Memory B cell (primary cell): ENCODE results near the gene TFF1.

Source experiments
- ATAC-seq: fragments of 150-1000 bp; cut with Tn5 transposase; 2 replicates; pipeline ENCODE4 v1.10.0; 2021; ENCODE audit warnings: low read depth, mild to moderate bottlenecking, moderate library complexity
- DNase-seq, 2 donors: peaks; one replicate each; pipeline ENCODE4 v3.0.0; 2022; ENCODE audit warnings: low spot score in 2 of 2
- H3K27ac Mint-ChIP-seq: one replicate; pipeline ENCODE4 v1.8.0; 2022; ENCODE audit warnings: mild to moderate bottlenecking, moderate library complexity, mixed read lengths
- H3K27me3 Mint-ChIP-seq: one replicate; pipeline ENCODE4 v1.8.0; 2022; ENCODE audit warnings: mixed read lengths
- H3K36me3 Mint-ChIP-seq: one replicate; pipeline ENCODE4 v1.8.0; 2022; ENCODE audit warnings: mild to moderate bottlenecking, mixed read lengths
- H3K4me1 Mint-ChIP-seq: one replicate; pipeline ENCODE4 v1.8.0; 2022; ENCODE audit warnings: mixed read lengths
- H3K4me3 Mint-ChIP-seq: one replicate; pipeline ENCODE4 v1.8.0; 2022; ENCODE audit warnings: mild to moderate bottlenecking, moderate library complexity, mixed read lengths
- H3K9me3 Mint-ChIP-seq: one replicate; pipeline ENCODE4 v1.8.0; 2022; ENCODE audit warnings: mixed read lengths

The TFF1 gene

GRCh38 chr21:42330380-42331371 is 35.7 kb downstream of the TFF1 start:
- Mint-ChIP-seq H3K4me1 (peaks cover 2% of the 10 kb centered on the region), H3K4me3 (no peak overlapping the region), H3K9me3 (peaks cover 13% of the 10 kb centered on the region), H3K27ac (no peak overlapping the region), H3K36me3 (peaks cover 12% of the 10 kb centered on the region), H3K27me3 (peaks cover 19% of the 10 kb centered on the region)
- DNase-seq (no peak), ATAC-seq (peak; percentile 45)

- H3K9me3 Mint-ChIP-seq, result peaks cover 2% of the 10 kb centered on the region
- H3K36me3 Mint-ChIP-seq, result no peaks in the 10 kb centered on the region
- no peak for DNase-seq
- no peaks in the 10 kb centered on the region for H3K4me1 Mint-ChIP-seq
- ATAC-seq, result no peak
- no peak overlapping the region for H3K27ac Mint-ChIP-seq
- H3K27me3 Mint-ChIP-seq, result peaks cover 32% of the 10 kb centered on the region
- no peak overlapping the region for H3K4me3 Mint-ChIP-seq
Observed at GRCh38 chr21:42324896-42325295, 41.4 kb downstream of the TFF1 start.

GRCh38 chr21:42321845-42322244 is 44.5 kb downstream of the TFF1 start:
- ATAC-seq (no peak), DNase-seq (no peak)
- Mint-ChIP-seq H3K36me3 (no peaks in the 10 kb centered on the region), H3K27me3 (peaks cover 34% of the 10 kb centered on the region), H3K4me3 (no peak overlapping the region), H3K27ac (no peak overlapping the region), H3K9me3 (peaks cover 2% of the 10 kb centered on the region), H3K4me1 (peaks cover 8% of the 10 kb centered on the region)

DNA sequence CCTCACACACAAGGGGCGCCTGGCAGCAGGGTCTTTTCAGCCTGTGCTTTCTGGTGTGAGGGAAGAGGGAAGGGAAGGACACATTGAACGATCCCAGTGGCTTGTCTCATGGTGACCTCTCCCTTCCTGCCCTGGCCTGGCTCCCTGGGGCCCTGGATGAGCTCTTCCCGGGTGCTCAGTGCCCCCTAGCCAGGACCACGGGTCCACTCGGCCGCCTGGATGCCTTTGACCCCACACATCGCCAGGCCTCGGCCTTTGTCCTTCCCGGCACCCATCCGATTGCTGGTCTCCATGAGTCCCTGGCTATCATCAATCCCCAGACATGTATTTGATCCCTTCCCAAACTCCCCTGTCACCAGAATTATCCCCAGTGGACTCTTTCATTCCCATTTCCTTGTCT is 45.1 kb downstream of the TFF1 start:
- ATAC-seq, result no peak

GRCh38 chr21:42320791-42321190 is 45.5 kb downstream of the TFF1 start:
- H3K4me3 Mint-ChIP-seq, result no peak overlapping the region
- H3K27me3 Mint-ChIP-seq, result peaks cover 32% of the 10 kb centered on the region
- peaks cover 8% of the 10 kb centered on the region for H3K4me1 Mint-ChIP-seq
- no peak overlapping the region for H3K27ac Mint-ChIP-seq
- ATAC-seq (no peak), DNase-seq (no peak)
- no peaks in the 10 kb centered on the region for H3K36me3 Mint-ChIP-seq
- peaks cover 1% of the 10 kb centered on the region for H3K9me3 Mint-ChIP-seq

More for the DNA sequence above, 45.1 kb downstream of the TFF1 start:
- no peaks in the 10 kb centered on the region for H3K36me3 Mint-ChIP-seq
- no peak overlapping the region for H3K27ac Mint-ChIP-seq
- H3K9me3 Mint-ChIP-seq, result peaks cover 2% of the 10 kb centered on the region
- no peak overlapping the region for H3K4me3 Mint-ChIP-seq
- peaks cover 8% of the 10 kb centered on the region for H3K4me1 Mint-ChIP-seq
- no peak for DNase-seq
- peaks cover 32% of the 10 kb centered on the region for H3K27me3 Mint-ChIP-seq

DNA sequence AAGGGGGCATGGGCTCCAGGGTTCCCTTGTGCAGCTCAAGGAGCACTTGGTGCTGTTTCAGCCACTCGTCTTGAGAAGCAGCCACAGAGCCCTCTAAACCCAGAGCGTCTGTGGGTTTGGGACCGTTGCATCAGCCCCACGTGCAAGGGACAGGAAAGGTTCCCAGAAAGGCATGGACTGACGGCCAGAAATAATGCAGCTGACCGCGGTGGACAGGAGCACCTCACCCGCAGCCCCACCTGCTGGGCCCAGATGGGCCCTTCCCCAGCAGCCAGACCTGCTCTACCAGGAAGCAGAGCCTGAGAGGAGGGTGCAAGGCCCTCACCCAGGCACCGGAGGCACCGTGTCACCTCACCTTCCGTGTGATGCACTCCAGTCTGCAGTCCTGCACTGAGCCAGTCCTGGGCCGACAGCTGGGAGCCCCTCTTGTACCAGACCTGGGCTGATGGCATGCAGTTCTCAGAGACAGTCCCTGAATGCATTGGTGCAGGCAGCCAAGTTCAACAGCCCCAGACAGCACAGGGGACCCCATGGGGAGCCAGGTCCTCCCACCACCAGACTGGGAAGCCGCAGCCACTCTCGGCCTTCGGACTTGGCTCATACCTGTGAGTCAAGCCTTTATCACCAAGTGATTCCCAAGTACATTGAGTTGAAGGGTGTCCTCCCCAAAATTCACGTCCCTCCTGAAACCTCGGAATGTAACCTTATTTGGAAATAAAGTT is 46.3 kb downstream of the TFF1 start:
- no peak overlapping the region for H3K4me3 Mint-ChIP-seq
- H3K9me3 Mint-ChIP-seq, result no peaks in the 10 kb centered on the region
- no peak overlapping the region for H3K27ac Mint-ChIP-seq
- ATAC-seq (no peak), DNase-seq (no peak)
- no peaks in the 10 kb centered on the region for H3K36me3 Mint-ChIP-seq
- H3K27me3 Mint-ChIP-seq, result peaks cover 25% of the 10 kb centered on the region
- peaks cover 8% of the 10 kb centered on the region for H3K4me1 Mint-ChIP-seq

- H3K27me3 Mint-ChIP-seq, result peaks cover 21% of the 10 kb centered on the region
- H3K36me3 Mint-ChIP-seq, result no peaks in the 10 kb centered on the region
- no peak for DNase-seq
- peaks cover 8% of the 10 kb centered on the region for H3K4me1 Mint-ChIP-seq
- no peak overlapping the region for H3K27ac Mint-ChIP-seq
- H3K9me3 Mint-ChIP-seq, result no peaks in the 10 kb centered on the region
- ATAC-seq, result peak; percentile 64
- peak overlapping the region; percentile 6 for H3K4me3 Mint-ChIP-seq
Observed at GRCh38 chr21:42319376-42319775, 47.0 kb downstream of the TFF1 start.

- no peak for DNase-seq
- ATAC-seq, result no peak
- Mint-ChIP-seq H3K27ac (no peak overlapping the region), H3K27me3 (peaks cover 13% of the 10 kb centered on the region), H3K4me3 (no peak overlapping the region), H3K4me1 (peaks cover 8% of the 10 kb centered on the region), H3K9me3 (no peaks in the 10 kb centered on the region), H3K36me3 (no peaks in the 10 kb centered on the region)
Observed at GRCh38 chr21:42317826-42318746, 48.2 kb downstream of the TFF1 start.

- Mint-ChIP-seq H3K27me3 (peaks cover 9% of the 10 kb centered on the region), H3K36me3 (no peaks in the 10 kb centered on the region), H3K27ac (no peak overlapping the region), H3K9me3 (no peaks in the 10 kb centered on the region), H3K4me3 (no peak overlapping the region), H3K4me1 (peaks cover 8% of the 10 kb centered on the region)
- ATAC-seq, result no peak
- DNase-seq, result no peak
Observed at GRCh38 chr21:42317341-42317741, 49.0 kb downstream of the TFF1 start.

- no peak overlapping the region for H3K27ac Mint-ChIP-seq
- H3K4me3 Mint-ChIP-seq, result no peak overlapping the region
- H3K36me3 Mint-ChIP-seq, result no peaks in the 10 kb centered on the region
- DNase-seq, result no peak
- H3K27me3 Mint-ChIP-seq, result peaks cover 9% of the 10 kb centered on the region
- peaks cover 8% of the 10 kb centered on the region for H3K4me1 Mint-ChIP-seq
- ATAC-seq, result no peak
- no peaks in the 10 kb centered on the region for H3K9me3 Mint-ChIP-seq
Observed at GRCh38 chr21:42316891-42317290, 49.4 kb downstream of the TFF1 start.

DNA sequence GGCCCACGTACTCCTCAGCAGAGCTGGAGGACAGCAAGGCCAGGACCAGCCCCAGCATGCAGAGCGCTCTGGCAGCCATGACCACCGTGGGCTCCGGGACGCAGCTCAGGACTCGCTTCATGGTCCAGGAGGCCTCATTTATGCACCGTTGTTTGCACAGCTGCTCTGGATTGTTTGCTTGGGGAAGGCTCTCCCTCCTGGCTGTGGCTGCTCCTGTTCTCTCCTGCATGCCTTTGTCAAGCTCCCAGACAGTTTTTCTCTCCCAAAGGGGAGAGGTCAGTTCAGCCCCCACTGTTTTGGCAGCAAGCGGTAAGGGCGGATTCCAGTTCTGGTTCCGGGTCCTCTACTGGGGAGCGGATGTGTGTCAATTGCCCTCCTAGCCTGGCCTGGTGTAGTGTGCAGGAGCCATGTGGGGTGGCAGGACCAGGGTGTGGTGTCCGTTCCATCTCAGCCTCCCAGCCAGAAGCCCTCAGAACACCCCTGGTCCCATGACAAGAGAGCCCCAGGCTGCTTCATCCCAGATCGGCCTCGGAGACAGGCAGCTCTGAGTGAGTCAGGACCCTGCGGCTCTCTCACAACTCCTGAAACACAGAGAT is 50.9 kb downstream of the TFF1 start, which contains the start of gene TFF3:
Gene TFF3, minus strand, starts transcription at position 114 of the 596 bp plus-strand sequence. Its CDS starts 35 bp downstream, at position 79.
- Mint-ChIP-seq H3K4me1 (peaks cover 8% of the 10 kb centered on the region), H3K27ac (no peak within 1 kb of the TSS), H3K27me3 (peaks cover 2% of the 10 kb centered on the region), H3K4me3 (no peak within 1 kb of the TSS), H3K36me3 (no peaks in the 10 kb centered on the region), H3K9me3 (no peaks in the 10 kb centered on the region)
- DNase-seq, result no peak
- no peak for ATAC-seq

- no peak for ATAC-seq
- peaks cover 5% of the 10 kb centered on the region for H3K27me3 Mint-ChIP-seq
- peaks cover 8% of the 10 kb centered on the region for H3K4me1 Mint-ChIP-seq
- no peak for DNase-seq
- no peak overlapping the region for H3K4me3 Mint-ChIP-seq
- H3K9me3 Mint-ChIP-seq, result no peaks in the 10 kb centered on the region
- H3K27ac Mint-ChIP-seq, result no peak overlapping the region
- H3K36me3 Mint-ChIP-seq, result no peaks in the 10 kb centered on the region
Observed at GRCh38 chr21:42314616-42315295, 51.6 kb downstream of the TFF1 start.

- DNase-seq (no peak), ATAC-seq (no peak)
- H3K27me3 Mint-ChIP-seq, result peaks cover 5% of the 10 kb centered on the region
- H3K36me3 Mint-ChIP-seq, result no peaks in the 10 kb centered on the region
- H3K27ac Mint-ChIP-seq, result no peak overlapping the region
- peaks cover 1% of the 10 kb centered on the region for H3K4me1 Mint-ChIP-seq
- H3K4me3 Mint-ChIP-seq, result no peak overlapping the region
- H3K9me3 Mint-ChIP-seq, result no peaks in the 10 kb centered on the region
Observed at GRCh38 chr21:42313501-42313969, 52.8 kb downstream of the TFF1 start.
